Central memory CD4-positive, alpha-beta T cell (primary cell): ENCODE measurements around the gene PMM1.

ENCODE experiments used
- DNase-seq: peaks from one replicate; pipeline ENCODE4 v3.0.0; 2022

PMM1 gene

DNA sequence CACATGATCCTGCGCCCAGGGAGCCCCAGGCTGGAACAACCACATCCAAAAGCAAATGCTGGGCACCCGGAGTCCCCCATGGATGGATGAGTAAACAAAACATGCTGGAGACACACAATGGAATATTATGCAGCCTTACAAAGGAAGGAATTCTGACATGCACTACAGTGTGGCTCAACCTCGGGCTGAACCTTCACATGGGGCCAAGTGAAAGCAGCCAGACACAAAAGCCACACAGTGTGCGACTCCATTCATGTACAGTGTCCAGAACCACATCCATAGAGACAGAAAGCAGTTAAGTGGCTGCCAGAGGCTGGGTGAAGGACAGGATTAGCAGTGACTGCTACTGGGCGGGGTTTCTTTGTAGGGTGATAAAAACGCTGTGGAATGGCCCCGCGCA lies 55.4 kb downstream of the PMM1 start:
- no peak for DNase-seq

DNA sequence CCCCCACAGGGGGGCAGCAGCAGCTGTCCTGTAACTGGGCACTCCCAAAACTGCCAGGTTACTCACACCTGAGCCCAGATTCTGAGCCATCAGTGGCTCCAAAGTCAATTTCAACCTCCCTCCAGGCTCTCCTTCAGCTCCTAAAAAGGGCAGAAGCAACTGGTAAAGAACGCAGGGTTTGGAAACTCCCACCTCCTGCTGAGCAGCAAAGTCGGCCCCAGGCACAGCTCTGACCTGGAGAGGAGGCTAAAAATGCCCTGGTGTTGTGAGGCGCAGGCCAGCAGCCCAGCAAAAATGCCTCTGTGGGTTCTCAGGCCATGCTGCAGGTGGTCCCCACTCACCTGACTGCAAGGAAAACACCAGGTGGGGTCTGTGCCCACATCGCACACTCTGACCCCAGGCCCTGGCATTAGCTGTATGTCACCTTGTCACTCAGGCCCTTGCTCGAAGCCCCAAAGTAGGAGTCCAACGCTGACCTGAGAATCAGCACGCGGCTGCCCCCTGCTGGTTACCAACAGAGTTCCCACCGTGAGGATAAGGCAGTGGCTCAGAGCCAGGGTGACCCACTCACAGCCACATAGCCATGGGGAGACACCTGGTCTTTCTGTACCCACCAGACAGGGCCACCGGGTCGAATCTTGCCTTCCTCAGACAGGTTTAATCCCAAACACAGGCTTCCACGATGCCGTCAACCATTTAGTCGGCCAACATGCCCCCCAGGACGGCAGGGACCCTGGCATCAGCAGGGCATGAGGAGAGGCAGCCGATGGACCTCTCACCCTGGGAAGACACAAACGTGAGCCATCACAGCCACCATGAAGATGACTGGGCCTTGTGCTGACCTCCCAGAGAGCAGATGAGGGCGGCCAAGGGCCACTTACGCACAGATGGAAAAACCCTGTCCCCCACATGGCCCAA lies 56.5 kb downstream of the PMM1 start:
- DNase-seq: peak; percentile 42

DNA sequence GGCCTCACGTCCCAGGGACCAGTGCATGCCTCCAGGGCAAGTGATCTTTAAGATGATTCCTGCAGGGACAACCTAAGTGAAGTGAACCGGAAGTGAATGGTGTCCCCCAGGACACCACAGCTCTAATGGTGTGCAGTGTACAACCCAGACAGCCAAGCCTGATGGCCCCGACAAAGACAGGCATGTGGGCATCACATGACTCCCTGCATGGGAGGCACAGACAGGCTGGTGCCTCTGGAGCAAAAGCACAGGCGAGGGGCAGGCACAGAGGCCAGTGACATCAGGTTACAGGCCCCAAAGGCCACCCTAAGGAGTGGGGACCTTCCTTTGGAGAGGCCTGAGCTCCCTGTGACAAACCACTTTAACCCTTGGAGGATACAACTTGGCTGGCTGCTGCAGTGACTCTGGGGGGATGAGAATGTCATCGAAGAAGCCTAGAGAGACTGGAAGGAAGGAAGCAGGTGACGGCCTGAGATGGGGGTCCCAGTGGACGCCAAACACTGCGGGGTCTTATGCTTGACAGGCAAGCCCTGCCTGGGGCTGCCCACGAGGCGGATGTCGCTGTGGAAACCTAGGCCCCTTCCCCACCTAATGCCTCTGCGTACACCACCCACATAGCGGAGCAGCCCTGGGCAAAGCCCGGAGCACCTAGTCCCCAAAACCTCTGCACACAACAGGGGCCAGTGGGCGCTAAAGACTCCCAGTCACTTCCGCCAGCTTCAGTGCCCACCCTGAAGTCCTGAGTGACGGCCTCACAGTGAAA lies 57.7 kb downstream of the PMM1 start:
- DNase-seq: no peak

DNA sequence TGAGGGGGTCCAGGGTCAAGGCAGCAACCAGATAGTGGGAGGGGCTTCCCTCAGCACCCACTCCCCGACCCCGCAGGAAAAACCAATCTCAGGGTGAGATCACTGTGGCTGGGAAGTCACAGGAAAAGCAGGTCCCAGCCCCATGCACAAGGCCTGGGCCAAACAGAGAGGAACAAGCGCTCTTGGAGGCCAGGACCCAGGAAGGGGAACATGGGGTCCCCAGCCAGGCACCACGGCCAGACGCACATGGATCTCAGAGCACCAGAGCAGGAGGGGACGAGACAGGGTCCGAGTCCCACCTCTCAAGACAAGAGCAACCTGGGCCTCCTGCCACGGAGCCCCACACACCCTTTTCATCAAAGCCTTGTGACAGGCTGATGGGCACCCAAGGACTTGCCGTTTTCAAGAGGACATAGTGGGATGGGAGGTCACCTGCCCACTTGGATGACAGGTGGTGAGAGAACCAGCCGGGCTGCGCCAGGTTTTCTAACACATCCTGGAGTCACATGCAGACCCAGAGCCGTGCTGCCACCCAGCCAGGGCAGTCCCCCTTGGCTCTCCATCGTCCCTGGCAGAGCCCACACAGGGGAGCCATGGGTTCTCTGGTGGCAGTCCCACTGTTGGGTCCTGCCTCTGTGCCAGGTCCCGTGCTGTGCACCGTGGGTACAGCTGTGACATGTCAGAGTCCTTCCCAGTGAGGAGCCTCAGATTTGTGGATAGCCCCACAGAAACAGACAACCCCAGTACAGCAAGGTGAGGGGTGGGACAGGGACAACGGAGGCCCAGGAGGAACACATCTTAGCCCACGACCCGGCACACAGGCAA lies 58.5 kb downstream of the PMM1 start:
- no peak for DNase-seq

DNA sequence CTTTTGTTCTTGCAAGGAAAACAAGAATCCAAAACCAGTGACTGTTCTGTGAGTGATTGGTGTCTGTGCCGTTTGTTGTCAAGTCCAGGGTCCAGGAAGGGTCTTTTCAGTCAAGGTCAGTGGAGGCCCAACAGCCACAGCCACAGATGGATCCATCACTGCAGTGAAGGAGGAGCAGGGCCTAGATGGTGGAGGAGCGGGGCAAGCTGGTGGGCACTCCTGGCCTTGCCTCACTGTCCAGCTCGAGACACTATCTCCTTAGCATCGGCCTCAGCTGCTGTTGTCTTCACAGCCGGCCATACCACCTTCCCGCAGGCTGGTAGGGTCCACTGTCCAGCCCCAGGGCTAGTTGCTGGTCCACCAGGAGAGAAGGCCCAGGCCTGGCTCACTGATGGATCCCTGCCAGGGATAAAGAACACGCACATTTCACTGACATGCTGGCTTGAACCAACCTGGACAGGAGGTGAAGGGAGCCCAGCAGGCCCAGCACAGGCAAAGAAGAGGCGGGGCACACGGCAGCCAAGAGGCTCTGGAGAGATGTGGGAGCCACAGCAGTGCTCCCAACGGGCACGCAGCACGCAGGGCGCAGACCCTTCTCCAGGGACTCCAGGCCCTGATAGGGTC lies 60.6 kb downstream of the PMM1 start:
- no peak for DNase-seq

DNA sequence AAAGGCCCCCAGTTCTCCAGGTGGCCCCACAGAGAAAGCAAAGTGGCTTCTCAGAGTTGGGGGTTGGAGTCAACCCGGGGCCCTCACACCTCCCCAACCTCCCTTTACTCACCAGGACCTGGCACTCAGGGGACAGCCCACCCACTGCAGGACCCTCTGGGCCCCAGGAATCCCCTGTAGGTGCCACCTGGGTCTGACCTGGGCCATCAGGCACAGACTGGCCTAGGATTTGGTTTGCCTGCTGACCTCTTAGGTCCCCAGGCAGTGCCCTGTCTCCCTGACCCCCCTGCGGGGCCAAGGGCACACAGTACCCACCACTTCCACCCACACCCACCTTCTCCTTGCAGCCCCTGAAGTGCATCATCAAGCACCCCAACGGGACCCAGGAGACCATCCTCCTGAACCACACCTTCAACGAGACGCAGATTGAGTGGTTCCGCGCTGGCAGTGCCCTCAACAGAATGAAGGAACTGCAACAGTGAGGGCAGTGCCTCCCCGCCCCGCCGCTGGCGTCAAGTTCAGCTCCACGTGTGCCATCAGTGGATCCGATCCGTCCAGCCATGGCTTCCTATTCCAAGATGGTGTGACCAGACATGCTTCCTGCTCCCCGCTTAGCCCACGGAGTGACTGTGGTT lies 61.4 kb downstream of the PMM1 start:
- DNase-seq: no peak
